ENCODE data around the gene RNASE13.

Gene RNASE13

GRCh38 chr14:21061347-21061668, 26.7 kb upstream of the RNASE13 start:
- no peak for TF ChIP-seq CTCF (conservative IDR thresholded peaks at IDR 0.05)
- H3K27ac ChIP-seq, result no peak overlapping the region

DNA sequence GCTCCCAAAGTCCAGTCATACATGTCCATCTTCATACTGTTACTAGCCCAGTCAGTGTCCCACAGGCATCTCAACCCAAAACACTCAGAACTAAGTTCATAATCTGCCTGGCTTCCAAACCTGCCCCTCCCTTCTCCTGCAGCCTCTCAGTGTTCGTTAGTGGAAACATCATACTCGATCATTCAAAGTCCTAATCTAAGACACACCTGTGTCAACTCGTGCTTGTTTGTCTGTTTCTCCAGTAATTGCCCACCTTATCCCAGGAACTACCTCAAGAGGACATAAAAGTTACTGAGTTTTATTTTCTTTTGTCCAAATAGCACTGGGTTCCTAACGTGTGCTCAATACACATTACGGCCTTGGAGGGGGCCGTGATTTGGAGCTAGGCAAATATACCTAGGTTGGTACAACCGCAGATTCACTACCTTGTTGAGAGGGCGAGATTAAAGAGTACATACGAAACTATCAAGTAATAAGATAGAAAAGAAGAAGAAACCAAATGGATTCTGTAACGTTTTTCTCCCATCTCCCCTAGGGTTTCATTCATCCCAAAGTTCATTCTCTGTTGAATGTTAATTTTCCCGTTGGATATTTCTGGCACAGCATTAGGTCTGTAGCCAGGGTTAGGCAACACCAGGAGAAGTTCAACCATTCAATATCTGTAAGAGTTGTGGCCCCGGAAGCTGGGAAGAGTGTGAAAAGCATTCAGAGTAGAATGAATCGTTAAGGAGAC, 26.2 kb upstream of the RNASE13 start:
- H3K27ac ChIP-seq, result no peak overlapping the region
- no peak for TF ChIP-seq CTCF (conservative IDR thresholded peaks at IDR 0.05)

DNA sequence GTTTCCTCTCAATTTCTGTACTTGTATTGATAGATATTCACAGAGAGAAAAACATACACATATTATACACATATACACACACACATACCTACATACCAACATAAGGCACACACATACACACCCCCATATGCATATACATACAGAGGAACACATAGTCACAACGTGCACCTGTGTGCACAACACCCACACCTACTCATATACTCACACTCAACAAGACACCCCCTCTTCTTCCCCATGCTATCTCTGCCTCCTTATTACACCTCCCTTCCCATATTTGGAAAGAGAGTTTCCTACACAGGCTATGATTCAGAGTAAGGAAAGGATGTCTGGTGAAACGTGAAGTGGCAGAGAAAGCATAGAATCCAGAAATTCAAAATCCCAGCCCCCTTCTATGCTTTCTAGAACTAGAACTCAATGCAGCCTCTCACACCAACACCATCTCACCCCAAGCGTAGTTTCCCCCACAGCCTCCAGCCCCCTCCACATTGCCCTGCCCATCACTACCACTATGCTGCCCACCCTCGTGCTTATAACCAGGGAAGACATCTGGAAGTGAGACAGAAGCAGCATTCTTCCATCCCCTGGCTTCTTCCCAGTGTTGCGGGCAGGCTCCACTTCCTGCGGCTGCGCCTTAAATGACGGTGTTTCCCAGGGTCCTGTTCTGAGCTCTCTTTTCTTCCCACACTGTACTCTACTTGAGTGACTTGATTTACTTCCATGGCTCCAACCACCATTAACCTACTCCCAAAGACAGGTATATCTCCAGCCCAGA, 25.4 kb upstream of the RNASE13 start:
- H3K27ac ChIP-seq, result no peak overlapping the region
- no peak for TF ChIP-seq CTCF (conservative IDR thresholded peaks at IDR 0.05)

GRCh38 chr14:21058903-21059302, 24.3 kb upstream of the RNASE13 start:
- TF ChIP-seq CTCF (conservative IDR thresholded peaks at IDR 0.05), result no peak
- H3K27ac ChIP-seq, result no peak overlapping the region

- no peak for TF ChIP-seq CTCF (conservative IDR thresholded peaks at IDR 0.05)
- no peak within 1 kb of the TSS for H3K27ac ChIP-seq
These were observed 23.4 kb upstream of the RNASE13 start, which contains the start of gene RNASE8 for GRCh38 chr14:21057803-21058675. Gene RNASE8 (plus strand): TSS chr14:21057822. CDS start chr14:21057893, 71 bp downstream.

- no peak overlapping the region for H3K27ac ChIP-seq
- no peak for TF ChIP-seq CTCF (conservative IDR thresholded peaks at IDR 0.05)
These were observed 22.0 kb upstream of the RNASE13 start for GRCh38 chr14:21056520-21057163.

Data from VCaP (cell line).